Upper lobe of left lung (tissue), 6 donors: ENCODE measurements around the gene FLT4. TPM values are rescaled to one million over a fixed set of nuclear protein-coding genes. Genes with fewer than 3 reads are reported as not detected.
A peak's percentile ranks its signal among the peaks of the same experiment; 100 is the strongest.

Experiments
- ATAC-seq, 2 donors: fragments of 200-7000 bp; cut with Tn5 transposase; one replicate each; pipeline ENCODE4 v1.9.1; 2022; ENCODE audit warnings: mild to moderate bottlenecking in 2 of 2, moderate library complexity in 2 of 2; ENCODE audit not compliant: low FRiP score in 2 of 2
- DNase-seq, 2 donors: peaks; one replicate each; pipeline ENCODE4 v3.0.0-alpha.2; 2019 to 2020
- H3K27ac ChIP-seq, 4 donors: fragments of 200-600 bp; sonication (generic); one replicate each; pipeline ENCODE4 v1.5.1; 2016 to 2019
- H3K27me3 ChIP-seq, 4 donors: fragments of 200-600 bp; sonication (generic); one replicate each; pipeline ENCODE4 v1.5.1; 2017 to 2019
- H3K36me3 ChIP-seq, 4 donors: fragments of 200-600 bp; sonication (generic); one replicate each; pipeline ENCODE4 v1.5.1; 2016 to 2019
- H3K4me1 ChIP-seq, 4 donors: fragments of 200-600 bp; sonication (generic); one replicate each; pipeline ENCODE4 v1.5.1; 2018 to 2019
- H3K4me3 ChIP-seq, 4 donors: fragments of 200-600 bp; sonication (generic); one replicate each; pipeline ENCODE4 v1.5.1; 2017 to 2019; ENCODE audit warnings: mild to moderate bottlenecking in 2 of 4, moderate library complexity in 1 of 4
- H3K9me3 ChIP-seq, 4 donors: fragments of 200-600 bp; sonication (generic); one replicate each; pipeline ENCODE4 v1.5.1; 2018 to 2019
- EP300 ChIP-seq, 4 donors: sonication (generic); formaldehyde crosslinking; IDR thresholded peaks; one replicate each; pipeline ENCODE4 v1.5.1; 2017; ENCODE audit warnings: antibody characterized with exemption in 4 of 4, control low read depth in 2 of 4
- POLR2A ChIP-seq, 4 donors: fragments of 450-650 bp; IDR thresholded peaks; one replicate each; pipeline ENCODE4 v1.5.1; 2016 to 2017; ENCODE audit warnings: antibody characterized with exemption in 4 of 4, mild to moderate bottlenecking in 2 of 4
- POLR2AphosphoS5 ChIP-seq, 2 donors: sonication (generic); formaldehyde crosslinking; IDR thresholded peaks; one replicate each; pipeline ENCODE4 v1.5.1; 2017; ENCODE audit warnings: antibody characterized with exemption in 2 of 2
- WGBS, 2 donors: methylation state at CpG; one replicate each; pipeline ENCODE4 v1.1.5; 2017 to 2018; 5-methylcytosine and 5-hydroxymethylcytosine counted together
- total RNA-seq, 6 donors: library from RNA; depleted of rRNA in 4 of 6; stranded (reverse); fragments of >200 nt in 4 of 6; gene quantifications; one replicate each; pipeline versions ENCODE4 v1.1.0 to v1.2.1, GENCODE V29; 2016 to 2021
- TF ChIP-seq, protein P1 (sequence below), 6 experiments: fragments of 450-650 bp in 4 of 6; fragments of 200-600 bp in 2 of 6; sonication (generic) in 2 of 6; IDR thresholded peaks; one replicate each; pipeline ENCODE4 v1.5.1; 2016 to 2019; ENCODE audit warnings: antibody characterized with exemption in 6 of 6
- donor health status: DM: no; HTN: no; CAD: no; lungs with moderate emphysema.
- donor health status: DM: no; HTN: yes; CAD: no; lungs with severe emphysema.

Gene FLT4
- total RNA-seq, 6 donors from 2014 or later, result 11.7 to 34.0 (median 21.2) TPM

DNA sequence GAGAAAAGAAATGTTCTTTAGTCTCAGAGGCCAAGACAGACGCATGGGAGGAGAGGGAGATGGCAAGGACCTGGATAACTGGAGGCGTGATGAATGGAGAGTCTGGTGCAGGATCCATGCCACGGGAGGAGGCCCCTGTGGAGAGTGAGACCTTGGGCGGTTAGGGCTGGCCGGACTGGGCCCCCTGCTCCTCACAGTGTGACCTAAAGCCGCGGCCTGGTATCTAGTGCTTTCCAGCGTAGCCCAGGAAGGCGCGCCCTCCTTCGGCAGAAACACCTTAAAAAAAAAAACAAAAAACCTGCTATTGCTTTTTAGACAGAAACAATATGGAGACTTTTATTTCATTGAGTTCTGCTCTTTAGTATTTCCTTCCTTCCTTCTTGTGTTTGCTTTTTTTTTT, 91.2 kb downstream of the FLT4 start:
- DNase-seq (peak in 1 of 2 donors; percentile 40), ATAC-seq (peak in 1 of 2 donors; percentile 59)
- Histone ChIP-seq H3K9me3 (no peaks in the 10 kb centered on the region), H3K4me3 (no peak overlapping the region), H3K36me3 (peaks cover 0 to 29% (median 0%) of the 10 kb centered on the region in 4 donors), H3K27ac (no peak overlapping the region), H3K27me3 (no peaks in the 10 kb centered on the region), H3K4me1 (peaks cover 0 to 7% (median 0%) of the 10 kb centered on the region in 4 donors)
- TF ChIP-seq POLR2A (IDR thresholded peaks at IDR 0.05) (no peak), EP300 (IDR thresholded peaks at IDR 0.05) (no peak), POLR2AphosphoS5 (IDR thresholded peaks at IDR 0.05) (no peak)
- TF ChIP-seq, protein P1, sequence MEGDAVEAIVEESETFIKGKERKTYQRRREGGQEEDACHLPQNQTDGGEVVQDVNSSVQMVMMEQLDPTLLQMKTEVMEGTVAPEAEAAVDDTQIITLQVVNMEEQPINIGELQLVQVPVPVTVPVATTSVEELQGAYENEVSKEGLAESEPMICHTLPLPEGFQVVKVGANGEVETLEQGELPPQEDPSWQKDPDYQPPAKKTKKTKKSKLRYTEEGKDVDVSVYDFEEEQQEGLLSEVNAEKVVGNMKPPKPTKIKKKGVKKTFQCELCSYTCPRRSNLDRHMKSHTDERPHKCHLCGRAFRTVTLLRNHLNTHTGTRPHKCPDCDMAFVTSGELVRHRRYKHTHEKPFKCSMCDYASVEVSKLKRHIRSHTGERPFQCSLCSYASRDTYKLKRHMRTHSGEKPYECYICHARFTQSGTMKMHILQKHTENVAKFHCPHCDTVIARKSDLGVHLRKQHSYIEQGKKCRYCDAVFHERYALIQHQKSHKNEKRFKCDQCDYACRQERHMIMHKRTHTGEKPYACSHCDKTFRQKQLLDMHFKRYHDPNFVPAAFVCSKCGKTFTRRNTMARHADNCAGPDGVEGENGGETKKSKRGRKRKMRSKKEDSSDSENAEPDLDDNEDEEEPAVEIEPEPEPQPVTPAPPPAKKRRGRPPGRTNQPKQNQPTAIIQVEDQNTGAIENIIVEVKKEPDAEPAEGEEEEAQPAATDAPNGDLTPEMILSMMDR (IDR thresholded peaks at IDR 0.05), result no peak
- 95 to 97% methylated on average over 11 of the region's 11 CpGs for WGBS, 2 donors

- ATAC-seq (no peak), DNase-seq (no peak)
- H3K27me3 ChIP-seq, result no peaks in the 10 kb centered on the region
- peaks cover 0 to 28% (median 0%) of the 10 kb centered on the region in 4 donors for H3K36me3 ChIP-seq
- H3K4me1 ChIP-seq, result peaks cover 0 to 7% (median 0%) of the 10 kb centered on the region in 4 donors
- no peak overlapping the region for H3K4me3 ChIP-seq
- 91 to 98% methylated on average over 2 of the region's 2 CpGs for WGBS, 2 donors
- H3K27ac ChIP-seq, result no peak overlapping the region
- TF ChIP-seq EP300 (IDR thresholded peaks at IDR 0.05), result no peak
- no peak for TF ChIP-seq POLR2A (IDR thresholded peaks at IDR 0.05)
- TF ChIP-seq, protein P1 (IDR thresholded peaks at IDR 0.05), result no peak
- TF ChIP-seq POLR2AphosphoS5 (IDR thresholded peaks at IDR 0.05), result no peak
- no peaks in the 10 kb centered on the region for H3K9me3 ChIP-seq
These were observed 92.1 kb downstream of the FLT4 start for GRCh38 chr5:180557217-180557809.

GRCh38 chr5:180555168-180555921, 94.1 kb downstream of the FLT4 start:
- no peak for ATAC-seq
- no peaks in the 10 kb centered on the region for H3K9me3 ChIP-seq
- no peak overlapping the region for H3K4me3 ChIP-seq
- H3K4me1 ChIP-seq, result peaks cover 0 to 7% (median 0%) of the 10 kb centered on the region in 4 donors
- DNase-seq, result no peak
- 78 to 87% methylated on average over 7 of the region's 7 CpGs for WGBS, 2 donors
- peaks cover 0 to 36% (median 11%) of the 10 kb centered on the region in 4 donors for H3K36me3 ChIP-seq
- TF ChIP-seq POLR2A (IDR thresholded peaks at IDR 0.05) (no peak), EP300 (IDR thresholded peaks at IDR 0.05) (no peak), POLR2AphosphoS5 (IDR thresholded peaks at IDR 0.05) (no peak)
- TF ChIP-seq, protein P1 (IDR thresholded peaks at IDR 0.05), result no peak
- H3K27me3 ChIP-seq, result no peaks in the 10 kb centered on the region
- no peak overlapping the region for H3K27ac ChIP-seq

GRCh38 chr5:180553530-180553929, 95.9 kb downstream of the FLT4 start:
- WGBS, 2 donors, result 90 to 96% methylated on average over 3 of the region's 3 CpGs
- no peak for DNase-seq
- H3K4me1 ChIP-seq, result peaks cover 0 to 7% (median 0%) of the 10 kb centered on the region in 4 donors

More at GRCh38 chr5:180553530-180553929, 95.9 kb downstream of the FLT4 start:
- no peaks in the 10 kb centered on the region for H3K27me3 ChIP-seq
- H3K9me3 ChIP-seq, result no peaks in the 10 kb centered on the region
- H3K4me3 ChIP-seq, result no peak overlapping the region
- H3K36me3 ChIP-seq, result peaks cover 0 to 43% (median 15%) of the 10 kb centered on the region in 4 donors
- H3K27ac ChIP-seq, result no peak overlapping the region
- ATAC-seq, result no peak
- TF ChIP-seq EP300 (IDR thresholded peaks at IDR 0.05), result no peak
- TF ChIP-seq, protein P1 (IDR thresholded peaks at IDR 0.05), result no peak
- no peak for TF ChIP-seq POLR2A (IDR thresholded peaks at IDR 0.05)
- no peak for TF ChIP-seq POLR2AphosphoS5 (IDR thresholded peaks at IDR 0.05)

Other genes starting within 250 kb of the FLT4 start
- 10 to 100 TPM in 5 of 6 donors, 1 to 10 TPM in 1; 9.7 to 27.8 (median 18.2) TPM for gene CNOT6, start 155.2 kb downstream of the FLT4 start, total RNA-seq
- gene SCGB3A1, start 58.1 kb downstream of the FLT4 start, total RNA-seq, result 100 to 1,000 TPM; 232 to 940 (median 596) TPM
- not detected for gene OR2Y1, start 90.5 kb upstream of the FLT4 start, total RNA-seq
- 100 to 1,000 TPM; 148 to 392 (median 277) TPM for gene MGAT1, start 153.2 kb upstream of the FLT4 start, total RNA-seq
- 10 to 100 TPM; 19.6 to 41.2 (median 26.1) TPM for gene ZFP62, start 211.7 kb upstream of the FLT4 start, total RNA-seq
- gene BTNL8, start 249.6 kb upstream of the FLT4 start, total RNA-seq, result 10 to 100 TPM in 1 of 6 donors, 1 to 10 TPM in 4, not detected in 1; 1.2 to 10.0 (median 3.6) TPM